Measurements from ENCODE around the gene BBOX1. TPM values are rescaled to one million over a fixed set of nuclear protein-coding genes. Genes with fewer than 3 reads are reported as not detected.

BBOX1 gene
- total RNA-seq = not detected
- polyA plus RNA-seq = not detected

GRCh38 chr11:27040302-27041115, at the start of gene BBOX1:
TSS of gene BBOX1 (plus strand) at chr11:27040815. CDS start at chr11:27055431, 14,616 bp downstream.
- H3K27ac ChIP-seq = no peak within 1 kb of the TSS
- no peaks in the 10 kb centered on the region for H3K36me3 ChIP-seq
- H3K4me1 ChIP-seq = peaks cover 0 to 18% (median 11%) of the 10 kb centered on the region in 4 donors
- H3K27me3 ChIP-seq = no peaks in the 10 kb centered on the region
- TF ChIP-seq CTCF (IDR thresholded peaks at IDR 0.05) (no peak), POLR2A (IDR thresholded peaks at IDR 0.05) (no peak), EP300 (IDR thresholded peaks at IDR 0.05) (no peak), POLR2AphosphoS5 (IDR thresholded peaks at IDR 0.05) (no peak)
- DNase-seq = no peak
- H3K9me3 ChIP-seq = peaks cover 0 to 7% (median 1%) of the 10 kb centered on the region in 4 donors
- WGBS, 2 donors = 56 to 66% methylated on average over 4 of the region's 4 CpGs
- intact Hi-C loops (cut with DNase I) = no loop called here
- H3K4me3 ChIP-seq = no peak within 1 kb of the TSS

- Histone ChIP-seq H3K27me3 (no peaks in the 10 kb centered on the region), H3K27ac (peak overlapping the region; percentile 87 to 89 (median 88)), H3K4me1 (peaks cover 0 to 37% (median 14%) of the 10 kb centered on the region in 4 donors), H3K4me3 (no peak overlapping the region), H3K36me3 (no peaks in the 10 kb centered on the region), H3K9me3 (no peaks in the 10 kb centered on the region)
- intact Hi-C loops (cut with DNase I) = loop anchor here (5.0 to 10.0 kb wide), 3 partner anchors 45 to 240 kb away; no protein-coding TSS in a partner anchor
- WGBS, 2 donors = 68 to 78% methylated on average over 1 of the region's 1 CpG
- TF ChIP-seq POLR2A (IDR thresholded peaks at IDR 0.05) (no peak), CTCF (IDR thresholded peaks at IDR 0.05) (no peak), POLR2AphosphoS5 (IDR thresholded peaks at IDR 0.05) (peak; percentile 56 to 64 (median 60))
- no peak for DNase-seq
These were observed 48.5 kb upstream of the BBOX1 start for GRCh38 chr11:26992031-26992541.

- H3K36me3 ChIP-seq = no peaks in the 10 kb centered on the region
- peaks cover 3 to 56% (median 30%) of the 10 kb centered on the region in 4 donors for H3K4me1 ChIP-seq
- intact Hi-C loops (cut with DNase I) = loop anchor here (5.0 to 10.0 kb wide), 3 partner anchors 47 to 242 kb away; no protein-coding TSS in a partner anchor
- DNase-seq = peak; percentile 73
- H3K27ac ChIP-seq = peak within 1 kb of the TSS; percentile 87 to 89 (median 88)
- WGBS, 2 donors = 13 to 21% methylated on average over 22 of the region's 22 CpGs
- peak within 1 kb of the TSS; percentile 62 to 81 (median 67) for H3K4me3 ChIP-seq
- H3K27me3 ChIP-seq = no peaks in the 10 kb centered on the region
- TF ChIP-seq CTCF (IDR thresholded peaks at IDR 0.05) (peak in 1 of 4 experiments; percentile 20), POLR2A (IDR thresholded peaks at IDR 0.05) (peak; percentile 25 to 40), POLR2AphosphoS5 (IDR thresholded peaks at IDR 0.05) (peak; percentile 29 to 80 (median 68)), EP300 (IDR thresholded peaks at IDR 0.05) (no peak)
- H3K9me3 ChIP-seq = no peaks in the 10 kb centered on the region
These were observed 46.6 kb upstream of the BBOX1 start, which contains the start of gene FIBIN for GRCh38 chr11:26993965-26994457. TSS of gene FIBIN (plus strand) at chr11:26994112. CDS start at chr11:26994527, 415 bp downstream.

DNA sequence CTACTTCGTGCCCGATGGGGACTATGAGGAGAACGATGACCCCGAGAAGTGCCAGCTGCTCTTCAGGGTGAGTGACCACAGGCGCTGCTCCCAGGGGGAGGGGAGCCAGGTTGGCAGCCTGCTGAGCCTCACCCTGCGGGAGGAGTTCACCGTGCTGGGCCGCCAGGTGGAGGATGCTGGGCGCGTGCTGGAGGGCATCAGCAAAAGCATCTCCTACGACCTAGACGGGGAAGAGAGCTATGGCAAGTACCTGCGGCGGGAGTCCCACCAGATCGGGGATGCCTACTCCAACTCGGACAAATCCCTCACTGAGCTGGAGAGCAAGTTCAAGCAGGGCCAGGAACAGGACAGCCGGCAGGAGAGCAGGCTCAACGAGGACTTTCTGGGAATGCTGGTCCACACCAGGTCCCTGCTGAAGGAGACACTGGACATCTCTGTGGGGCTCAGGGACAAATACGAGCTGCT, 46.0 kb upstream of the BBOX1 start:
- TF ChIP-seq CTCF (IDR thresholded peaks at IDR 0.05) = no peak
- no peak for TF ChIP-seq POLR2AphosphoS5 (IDR thresholded peaks at IDR 0.05)
- TF ChIP-seq POLR2A (IDR thresholded peaks at IDR 0.05) = no peak
- intact Hi-C loops (cut with DNase I) = loop anchor here (5.0 to 10.0 kb wide), 3 partner anchors 47 to 242 kb away; no protein-coding TSS in a partner anchor
- no peaks in the 10 kb centered on the region for H3K27me3 ChIP-seq
- peak; percentile 66 for DNase-seq
- peak overlapping the region; percentile 87 to 89 (median 88) for H3K27ac ChIP-seq
- no peaks in the 10 kb centered on the region for H3K36me3 ChIP-seq
- H3K4me3 ChIP-seq = peak overlapping the region; percentile 62 to 81 (median 67)
- no peaks in the 10 kb centered on the region for H3K9me3 ChIP-seq
- peaks cover 3 to 59% (median 35%) of the 10 kb centered on the region in 4 donors for H3K4me1 ChIP-seq
- WGBS, 2 donors = 64 to 69% methylated on average over 19 of the region's 19 CpGs

Data from sigmoid colon (tissue), 7 donors.